Head of caudate nucleus (tissue), 42 donors: ENCODE measurements around the gene HBZ.
"Not testable (repeated sequence)": the region's sequence is repeated elsewhere in the genome, so short reads cannot be mapped to it uniquely, and the experiment has no call there.

Source experiments
- DNase-seq, 42 donors: peaks; one replicate each; pipeline versions ENCODE4 v3.0.0 to v3.0.0-alpha.2; 2020 to 2021; ENCODE audit warnings: mixed read lengths in 7 of 42
- intact Hi-C: fragments of 100-400 bp; cut with DNase I; formaldehyde crosslinking; loops from one replicate; pipeline ENCODE4 v1.15.0; 2022

HBZ gene

DNA sequence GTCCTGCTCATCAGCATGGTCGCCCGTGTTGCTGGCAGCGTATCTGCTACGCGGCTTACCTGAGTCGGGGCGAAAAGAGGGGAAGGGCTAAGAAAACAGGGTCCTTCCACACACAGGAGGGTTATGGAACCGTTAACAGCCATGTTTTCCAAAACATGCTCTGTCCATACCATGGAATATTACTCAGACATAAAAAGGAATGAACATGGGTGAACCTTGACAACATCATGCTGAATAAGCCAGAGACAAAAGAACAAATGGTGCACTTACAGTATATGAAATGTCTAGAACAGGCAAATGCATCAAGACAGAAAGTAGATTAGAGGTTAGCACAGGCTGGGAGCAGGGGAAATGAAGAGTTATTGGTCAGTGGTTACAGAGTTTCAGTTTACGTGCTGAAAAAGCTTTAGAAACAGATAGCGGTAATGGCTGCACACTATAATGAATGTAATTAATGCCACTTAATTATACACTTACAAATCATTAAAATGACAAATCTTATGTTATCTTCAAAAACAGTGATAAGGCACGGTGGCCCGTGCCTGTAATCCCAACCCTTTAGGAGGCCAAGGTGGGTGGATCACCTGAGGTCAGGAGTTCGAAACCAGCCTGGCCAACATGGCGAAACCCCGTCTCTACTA, 21.8 kb upstream of the HBZ start:
- DNase-seq, result no peak
- intact Hi-C loops, result no loop called here

- intact Hi-C loops, result no loop called here
- no peak for DNase-seq
Observed at GRCh38 chr16:132120-132519, 20.3 kb upstream of the HBZ start.

DNA sequence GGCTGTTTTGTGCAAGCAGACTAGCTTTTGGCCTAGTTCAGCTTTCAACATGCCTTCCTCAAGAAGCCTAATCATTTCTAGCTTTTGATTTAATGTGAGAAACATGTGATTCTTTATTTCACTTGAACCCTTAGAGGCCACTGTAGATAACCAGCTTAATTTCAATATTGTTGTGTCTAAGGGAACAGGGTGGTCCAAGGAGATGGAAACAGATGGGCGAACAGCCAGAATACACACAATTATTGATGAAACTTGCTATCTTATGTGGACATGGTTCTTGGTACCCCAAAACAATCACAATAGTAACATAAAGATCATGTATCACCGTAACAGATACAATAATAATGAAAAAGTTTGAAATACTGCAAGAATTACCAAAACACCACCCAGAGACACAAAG, 18.7 kb upstream of the HBZ start:
- intact Hi-C loops, result no loop called here

GRCh38 chr16:138049-138417, 14.4 kb upstream of the HBZ start:
- intact Hi-C loops, result no loop called here
- peak in 18 of 42 donors; percentile 8 to 51 (median 23) for DNase-seq

More for the DNA sequence above, 18.7 kb upstream of the HBZ start:
- DNase-seq, result no peak

DNA sequence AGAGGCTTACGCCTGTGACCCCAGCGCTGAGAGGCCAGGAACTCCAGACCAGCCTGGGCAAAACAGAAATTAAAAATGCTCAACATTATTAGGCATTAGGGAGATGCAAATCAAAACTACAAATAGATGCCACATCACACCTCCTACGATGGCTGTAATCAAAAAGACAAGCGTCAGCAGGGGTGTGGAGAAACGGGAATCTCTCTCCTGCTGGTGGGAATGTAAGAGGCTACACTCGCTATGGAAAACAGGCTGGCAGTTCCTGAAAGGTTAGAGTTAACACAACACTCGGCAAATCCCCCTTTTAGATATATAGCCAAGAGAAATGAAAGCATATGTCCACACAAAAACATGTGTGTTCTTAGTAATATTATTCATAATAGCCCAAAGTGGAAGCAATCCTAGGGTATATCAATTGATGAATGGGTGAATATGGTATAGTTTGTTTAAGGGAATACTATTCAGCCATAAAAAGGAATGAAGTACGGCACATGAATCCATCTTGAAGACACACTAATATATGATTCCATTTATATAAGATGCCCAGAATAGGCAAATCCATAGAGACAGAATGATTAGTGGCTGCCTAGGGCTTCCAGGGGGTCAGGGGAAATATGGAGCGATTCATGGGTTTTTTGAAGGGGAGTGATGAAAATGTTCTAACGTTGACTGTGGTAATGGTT, 12.1 kb upstream of the HBZ start:
- peak in 1 of 42 donors; percentile 7 for DNase-seq
- intact Hi-C loops, result no loop called here

GRCh38 chr16:142405-142967, 10.0 kb upstream of the HBZ start:
- DNase-seq, result peak in 28 of 42 donors; percentile 17 to 69 (median 42)

DNA sequence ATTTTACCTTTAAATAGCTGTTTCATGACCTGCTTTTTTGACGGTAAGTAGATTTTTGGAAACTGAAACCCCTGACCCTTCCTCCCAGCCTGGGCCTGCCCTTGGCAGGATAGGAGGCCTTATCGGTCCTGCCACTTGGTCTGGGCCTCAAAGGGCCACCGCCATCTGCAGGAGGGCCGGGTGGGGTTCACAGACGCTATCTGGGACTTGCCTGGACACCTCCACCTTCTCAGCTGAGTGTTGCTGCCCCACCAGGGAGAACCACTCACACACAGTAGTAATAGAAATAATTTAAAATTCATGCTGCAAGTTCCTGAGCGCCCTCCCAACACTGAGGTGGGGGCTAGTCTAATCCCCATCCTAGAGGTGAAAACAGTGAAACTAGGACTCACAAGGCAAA, 9.4 kb upstream of the HBZ start:
- intact Hi-C loops, result no loop called here
- no peak for DNase-seq

More at GRCh38 chr16:142405-142967, 10.0 kb upstream of the HBZ start:
- intact Hi-C loops, result no loop called here

DNA sequence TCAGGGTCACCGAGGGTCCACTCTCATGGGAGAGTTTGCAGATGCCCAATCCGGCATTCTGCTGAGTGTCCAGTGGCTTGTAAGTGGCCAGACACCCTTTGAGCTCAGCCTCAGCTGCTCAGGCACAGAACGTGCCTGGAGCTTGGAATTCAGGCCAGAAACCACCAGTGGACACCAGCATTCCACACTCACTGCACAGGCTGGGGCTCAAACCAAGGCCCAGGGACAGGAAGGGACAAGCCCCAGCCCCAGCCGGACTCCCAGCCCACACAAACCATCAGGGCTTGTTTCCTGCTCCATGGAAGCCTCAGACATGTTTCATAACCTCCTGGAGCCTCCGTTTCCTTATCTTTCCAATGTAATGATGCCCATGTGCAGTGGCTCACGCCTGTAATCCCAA, 9.0 kb upstream of the HBZ start:
- intact Hi-C loops, result no loop called here
- no peak for DNase-seq

- no peak for DNase-seq
- intact Hi-C loops, result no loop called here
Observed at GRCh38 chr16:144797-145252, 7.6 kb upstream of the HBZ start.

- no peak for DNase-seq
- intact Hi-C loops, result no loop called here
Observed at GRCh38 chr16:146646-147045, 5.8 kb upstream of the HBZ start.

GRCh38 chr16:149024-149660, 3.3 kb upstream of the HBZ start:
- peak in 1 of 42 donors; percentile 25 for DNase-seq
- intact Hi-C loops, result no loop called here

- DNase-seq, intact Hi-C loops: not testable (repeated sequence)
Observed at GRCh38 chr16:153129-153521, 681 bp downstream of the HBZ start.

DNA sequence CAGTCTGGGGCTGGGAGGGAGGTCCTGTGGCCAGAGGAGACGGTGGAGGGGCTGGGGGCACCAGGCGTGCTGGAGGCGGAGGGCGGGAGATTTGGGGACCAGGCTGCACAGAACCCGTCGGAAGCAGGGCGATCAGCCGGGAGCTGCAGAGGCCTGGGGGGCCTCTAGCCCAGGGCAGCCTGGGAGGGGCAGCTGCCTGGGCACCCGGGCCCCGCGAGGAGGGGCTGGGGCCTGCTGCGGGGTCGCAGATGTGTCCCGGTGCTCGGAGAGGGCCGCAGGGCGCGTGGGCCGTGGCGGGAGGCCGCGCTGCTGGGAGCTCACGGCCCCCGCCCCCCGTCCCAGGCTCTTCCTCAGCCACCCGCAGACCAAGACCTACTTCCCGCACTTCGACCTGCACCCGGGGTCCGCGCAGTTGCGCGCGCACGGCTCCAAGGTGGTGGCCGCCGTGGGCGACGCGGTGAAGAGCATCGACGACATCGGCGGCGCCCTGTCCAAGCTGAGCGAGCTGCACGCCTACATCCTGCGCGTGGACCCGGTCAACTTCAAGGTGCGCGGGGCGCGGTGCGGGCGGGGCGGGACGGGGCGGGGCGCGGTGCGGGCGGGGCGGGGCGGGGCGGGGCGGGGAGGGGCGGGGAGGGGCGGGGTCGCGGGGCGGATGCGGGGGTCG, 1.2 kb downstream of the HBZ start:
- intact Hi-C loops, DNase-seq: not testable (repeated sequence)

DNA sequence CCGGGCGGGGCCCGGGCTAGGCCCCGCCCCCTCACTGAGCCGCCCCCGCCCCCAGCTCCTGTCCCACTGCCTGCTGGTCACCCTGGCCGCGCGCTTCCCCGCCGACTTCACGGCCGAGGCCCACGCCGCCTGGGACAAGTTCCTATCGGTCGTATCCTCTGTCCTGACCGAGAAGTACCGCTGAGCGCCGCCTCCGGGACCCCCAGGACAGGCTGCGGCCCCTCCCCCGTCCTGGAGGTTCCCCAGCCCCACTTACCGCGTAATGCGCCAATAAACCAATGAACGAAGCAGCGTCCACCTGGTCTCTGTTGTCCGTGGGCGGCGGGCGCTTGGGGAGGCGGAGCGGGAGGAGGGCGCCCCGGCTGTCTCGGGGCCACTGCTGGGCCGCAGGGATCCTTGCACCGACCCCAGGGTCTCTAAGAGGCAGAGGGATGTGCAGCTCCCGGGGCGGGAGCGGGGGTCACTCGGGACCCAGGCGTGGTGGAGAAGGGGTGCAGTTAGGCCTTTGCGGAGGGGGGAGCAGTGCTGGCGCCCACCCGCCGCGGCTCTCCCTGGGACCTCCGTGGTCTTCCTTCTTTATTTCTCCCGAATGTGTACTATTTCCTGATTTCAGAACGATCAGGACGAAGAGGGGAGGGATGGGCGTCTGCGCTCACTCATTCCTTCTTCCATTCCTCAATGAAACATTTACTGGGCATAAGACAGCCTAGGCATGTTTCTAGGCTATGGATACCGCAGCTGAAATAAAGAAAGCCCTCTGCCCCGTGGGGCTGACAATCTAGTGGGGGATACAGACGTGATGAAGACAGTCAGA, 2.0 kb downstream of the HBZ start:
- DNase-seq, result peak in 3 of 42 donors; percentile 13 to 40 (median 13)
- intact Hi-C loops, result no loop called here

DNA sequence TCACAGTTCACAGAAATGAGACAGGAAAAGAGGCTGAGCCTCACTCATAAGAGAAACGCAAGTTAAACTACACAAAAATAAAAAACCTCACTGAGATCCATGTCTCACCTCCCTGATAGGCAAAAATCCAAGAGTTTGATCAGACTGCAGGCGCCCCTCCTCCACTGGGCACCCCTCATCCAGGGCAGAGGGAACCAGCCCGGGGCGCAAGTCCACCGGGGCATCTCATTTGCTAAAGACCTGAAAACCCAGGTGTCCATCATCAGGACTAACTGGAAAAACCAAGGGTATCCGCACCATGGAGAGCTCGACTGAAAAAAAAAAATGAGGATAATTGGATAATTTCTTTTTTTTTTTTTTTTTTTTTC, 2.6 kb downstream of the HBZ start:
- intact Hi-C loops, result no loop called here
- DNase-seq, result peak in 1 of 42 donors; percentile 34

DNA sequence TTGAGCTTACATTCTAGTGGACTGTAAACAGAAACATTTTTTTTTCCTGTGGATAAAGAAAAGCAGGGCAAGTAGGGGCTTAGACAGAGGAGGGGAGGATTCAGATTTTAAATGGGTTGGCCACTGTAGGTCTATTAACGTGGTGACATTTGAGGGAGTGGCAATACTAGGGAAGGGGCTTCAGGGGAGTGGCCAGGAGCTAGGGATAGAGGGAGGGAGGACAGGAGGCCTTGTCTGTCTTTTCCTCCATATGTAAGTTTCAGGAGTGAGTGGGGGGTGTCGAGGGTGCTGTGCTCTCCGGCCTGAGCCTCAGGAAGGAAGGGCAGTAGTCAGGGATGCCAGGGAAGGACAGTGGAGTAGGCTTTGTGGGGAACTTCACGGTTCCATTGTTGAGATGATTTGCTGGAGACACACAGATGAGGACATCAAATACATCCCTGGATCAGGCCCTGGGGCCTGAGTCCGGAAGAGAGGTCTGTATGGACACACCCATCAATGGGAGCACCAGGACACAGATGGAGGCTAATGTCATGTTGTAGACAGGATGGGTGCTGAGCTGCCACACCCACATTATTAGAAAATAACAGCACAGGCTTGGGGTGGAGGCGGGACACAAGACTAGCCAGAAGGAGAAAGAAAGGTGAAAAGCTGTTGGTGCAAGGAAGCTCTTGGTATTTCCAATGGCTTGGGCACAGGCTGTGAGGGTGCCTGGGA, 6.8 kb downstream of the HBZ start:
- intact Hi-C loops, result no loop called here
- no peak for DNase-seq

DNA sequence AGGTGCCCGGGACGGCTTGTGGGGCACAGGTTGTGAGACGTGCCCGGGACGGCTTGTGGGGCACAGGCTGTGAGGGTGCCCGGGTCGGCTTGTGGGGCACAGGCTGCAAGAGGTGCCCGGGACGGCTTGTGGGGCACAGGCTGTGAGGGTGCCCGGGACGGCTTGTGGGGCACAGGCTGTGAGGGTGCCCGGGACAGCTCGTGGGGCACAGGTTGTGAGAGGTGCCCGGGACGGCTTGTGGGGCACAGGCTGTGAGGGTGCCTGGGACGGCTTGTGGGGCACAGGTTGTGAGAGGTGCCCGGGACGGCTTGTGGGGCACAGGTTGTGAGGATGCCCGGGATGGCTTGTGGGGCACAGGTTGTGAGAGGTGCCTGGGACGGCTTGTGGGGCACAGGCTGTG, 7.8 kb downstream of the HBZ start:
- DNase-seq, intact Hi-C loops: not testable (repeated sequence)

DNA sequence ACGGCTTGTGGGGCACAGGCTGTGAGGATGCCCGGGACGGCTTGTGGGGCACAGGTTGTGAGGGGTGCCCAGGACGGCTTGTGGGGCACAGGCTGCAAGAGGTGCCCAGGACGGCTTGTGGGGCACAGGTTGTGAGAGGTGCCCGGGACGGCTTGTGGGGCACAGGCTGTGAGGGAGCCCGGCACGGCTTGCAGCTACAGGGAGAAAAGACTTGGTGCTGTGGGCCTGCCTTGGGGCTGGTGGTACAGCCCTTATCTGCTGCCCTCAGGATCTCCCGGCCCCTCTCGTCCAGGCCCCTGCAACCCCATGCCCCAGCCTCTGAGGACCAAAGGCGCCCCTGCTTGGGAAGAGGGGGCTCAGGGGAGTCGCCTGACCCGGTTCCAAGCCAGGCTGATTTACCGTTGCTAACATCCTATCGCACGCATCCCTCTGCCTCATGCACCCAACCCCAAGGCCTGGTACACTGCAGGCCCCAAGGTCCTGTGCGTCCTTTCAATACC, 8.3 kb downstream of the HBZ start:
- intact Hi-C loops, result no loop called here
- no peak for DNase-seq
